Measurements from ENCODE around the gene LRMDA. TPM values are rescaled to one million over a fixed set of nuclear protein-coding genes. Genes with fewer than 3 reads are reported as not detected.

The LRMDA gene
- total RNA-seq, 4 donors from 2014 or later = 2.2 to 7.8 (median 4.5) TPM

DNA sequence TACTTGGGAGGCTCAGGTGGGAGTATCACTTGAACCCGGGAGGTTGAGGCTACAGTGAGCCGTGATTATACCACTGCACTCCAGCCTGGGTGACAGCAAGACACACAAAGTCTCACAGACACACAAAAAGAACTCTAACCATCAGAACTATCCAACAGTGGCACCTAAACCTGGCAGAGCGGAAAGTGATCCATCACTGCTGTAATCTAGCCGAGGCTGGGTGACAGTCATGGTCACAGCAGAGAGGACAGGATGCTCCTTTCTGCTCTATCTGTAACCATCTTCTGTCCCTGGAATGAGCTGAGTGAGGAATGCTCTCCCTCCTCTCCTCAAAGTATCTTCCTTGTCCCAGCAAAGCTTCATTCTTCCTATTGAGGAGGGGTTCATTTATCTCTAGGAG lies 656.6 kb downstream of the LRMDA start:
- no peak overlapping the region for H3K27ac ChIP-seq
- in situ Hi-C loops (cut with MboI; ENCODE audit: low pct_ligation_motif_present in 1 of 4, low pct_unique_long_range_greater_than_20kb in 1 of 4, low sequenced_read_pairs in 3 of 4) = no loop called here
- WGBS, 2 donors (ENCODE audit: low coverage in 1 of 2) = 86% methylated on average over 4 of the region's 4 CpGs; no CpG with 5 or more reads in 1 of the 2 donors

DNA sequence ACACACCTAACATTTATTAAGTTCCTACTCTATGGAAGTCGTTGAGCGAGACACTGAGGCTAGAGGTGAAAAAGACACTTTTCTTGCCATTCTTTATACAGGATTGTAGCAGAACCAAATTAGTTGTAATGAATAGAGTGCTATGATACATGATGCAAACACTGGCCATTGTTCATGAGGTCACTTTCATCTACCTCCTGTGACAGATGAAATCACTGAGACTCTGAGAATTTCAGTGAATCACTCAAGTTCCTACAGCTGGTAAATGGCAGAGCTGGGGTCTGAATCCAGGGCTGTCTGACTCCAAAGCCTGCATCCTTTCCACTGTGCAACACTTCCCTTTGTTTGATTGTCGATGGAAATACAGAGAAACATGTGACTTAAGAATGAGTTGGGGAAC lies 657.6 kb downstream of the LRMDA start:
- intact Hi-C loops (cut with DNase I; ENCODE audit: low total_unique reads) = loop anchor here (5.0 kb wide), 1 partner anchor 308 kb away; no protein-coding TSS in a partner anchor
- H3K27ac ChIP-seq = no peak overlapping the region
- H3K27me3 ChIP-seq = no peaks in the 10 kb centered on the region
- in situ Hi-C loops (cut with MboI; ENCODE audit: low pct_ligation_motif_present in 1 of 4, low pct_unique_long_range_greater_than_20kb in 1 of 4, low sequenced_read_pairs in 3 of 4) = no loop called here
- 78 to 84% methylated on average over 3 of the region's 3 CpGs for WGBS, 2 donors (ENCODE audit: low coverage in 1 of 2)
- H3K4me1 ChIP-seq = peaks cover 0 to 31% (median 7%) of the 10 kb centered on the region in 4 donors
- no peaks in the 10 kb centered on the region for H3K36me3 ChIP-seq
- H3K4me3 ChIP-seq = no peak overlapping the region
- DNase-seq = no peak
- no peaks in the 10 kb centered on the region for H3K9me3 ChIP-seq
- TF ChIP-seq POLR2A (IDR thresholded peaks at IDR 0.05) (no peak), EP300 (IDR thresholded peaks at IDR 0.05; ENCODE audit: low read depth) (no peak), POLR2AphosphoS5 (IDR thresholded peaks at IDR 0.05) (no peak)
- TF ChIP-seq, protein P1, sequence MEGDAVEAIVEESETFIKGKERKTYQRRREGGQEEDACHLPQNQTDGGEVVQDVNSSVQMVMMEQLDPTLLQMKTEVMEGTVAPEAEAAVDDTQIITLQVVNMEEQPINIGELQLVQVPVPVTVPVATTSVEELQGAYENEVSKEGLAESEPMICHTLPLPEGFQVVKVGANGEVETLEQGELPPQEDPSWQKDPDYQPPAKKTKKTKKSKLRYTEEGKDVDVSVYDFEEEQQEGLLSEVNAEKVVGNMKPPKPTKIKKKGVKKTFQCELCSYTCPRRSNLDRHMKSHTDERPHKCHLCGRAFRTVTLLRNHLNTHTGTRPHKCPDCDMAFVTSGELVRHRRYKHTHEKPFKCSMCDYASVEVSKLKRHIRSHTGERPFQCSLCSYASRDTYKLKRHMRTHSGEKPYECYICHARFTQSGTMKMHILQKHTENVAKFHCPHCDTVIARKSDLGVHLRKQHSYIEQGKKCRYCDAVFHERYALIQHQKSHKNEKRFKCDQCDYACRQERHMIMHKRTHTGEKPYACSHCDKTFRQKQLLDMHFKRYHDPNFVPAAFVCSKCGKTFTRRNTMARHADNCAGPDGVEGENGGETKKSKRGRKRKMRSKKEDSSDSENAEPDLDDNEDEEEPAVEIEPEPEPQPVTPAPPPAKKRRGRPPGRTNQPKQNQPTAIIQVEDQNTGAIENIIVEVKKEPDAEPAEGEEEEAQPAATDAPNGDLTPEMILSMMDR (IDR thresholded peaks at IDR 0.05) = no peak

More for the DNA sequence above, 656.6 kb downstream of the LRMDA start:
- Histone ChIP-seq H3K36me3 (no peaks in the 10 kb centered on the region), H3K4me3 (no peak overlapping the region), H3K27me3 (no peaks in the 10 kb centered on the region), H3K4me1 (peaks cover 0 to 32% (median 7%) of the 10 kb centered on the region in 4 donors), H3K9me3 (no peaks in the 10 kb centered on the region)
- DNase-seq = no peak
- TF ChIP-seq POLR2AphosphoS5 (IDR thresholded peaks at IDR 0.05) (no peak), POLR2A (IDR thresholded peaks at IDR 0.05) (no peak), EP300 (IDR thresholded peaks at IDR 0.05; ENCODE audit: low read depth) (no peak)
- TF ChIP-seq, protein P1 (IDR thresholded peaks at IDR 0.05) = no peak
- intact Hi-C loops (cut with DNase I; ENCODE audit: low total_unique reads) = loop anchor here (5.0 kb wide), 1 partner anchor 309 kb away; no protein-coding TSS in a partner anchor

DNA sequence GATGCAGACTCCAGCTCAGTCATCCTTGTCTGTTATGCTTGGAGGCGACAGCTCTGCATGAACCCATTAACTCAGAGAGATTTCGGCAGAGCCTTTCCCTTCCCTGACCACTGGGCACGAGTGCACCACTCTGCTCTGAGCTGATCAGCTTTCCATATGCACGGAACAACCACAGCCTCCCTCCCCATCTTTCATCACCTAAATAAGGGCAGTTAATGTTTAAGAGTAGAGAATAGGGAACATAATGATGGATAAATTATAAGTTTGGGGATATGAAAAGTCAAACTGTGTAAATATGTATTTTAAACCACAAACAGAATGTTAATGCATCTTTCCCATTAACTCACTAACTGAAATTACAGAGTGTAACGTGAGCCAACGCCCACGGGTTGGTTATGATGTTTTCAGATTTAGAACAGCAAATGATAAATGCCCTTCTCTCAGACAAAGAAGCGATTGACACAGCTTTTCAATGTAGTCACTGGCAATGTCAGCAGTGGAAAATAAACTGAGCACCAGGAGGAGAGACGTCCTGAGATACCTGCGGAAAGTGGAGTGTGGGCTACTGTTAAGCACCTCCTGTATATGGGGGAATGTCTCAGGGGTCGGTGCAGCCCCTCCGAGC lies 658.2 kb downstream of the LRMDA start:
- no peaks in the 10 kb centered on the region for H3K36me3 ChIP-seq
- in situ Hi-C loops (cut with MboI; ENCODE audit: low pct_ligation_motif_present in 1 of 4, low pct_unique_long_range_greater_than_20kb in 1 of 4, low sequenced_read_pairs in 3 of 4) = no loop called here
- intact Hi-C loops (cut with DNase I; ENCODE audit: low total_unique reads) = loop anchor here (5.0 kb wide), 1 partner anchor 308 kb away; no protein-coding TSS in a partner anchor
- H3K4me3 ChIP-seq = no peak overlapping the region
- H3K27me3 ChIP-seq = no peaks in the 10 kb centered on the region
- whole genome bisulfite sequencing, 2 donors (ENCODE audit: low coverage in 1 of 2) = 59% methylated on average over 10 to 12 of the region's 12 CpGs
- no peaks in the 10 kb centered on the region for H3K9me3 ChIP-seq
- no peak overlapping the region for H3K27ac ChIP-seq
- no peak for DNase-seq
- no peak for TF ChIP-seq EP300 (IDR thresholded peaks at IDR 0.05; ENCODE audit: low read depth)
- no peak for TF ChIP-seq POLR2AphosphoS5 (IDR thresholded peaks at IDR 0.05)
- TF ChIP-seq POLR2A (IDR thresholded peaks at IDR 0.05) = no peak
- TF ChIP-seq, protein P1 (IDR thresholded peaks at IDR 0.05) = no peak
- peaks cover 0 to 31% (median 7%) of the 10 kb centered on the region in 4 donors for H3K4me1 ChIP-seq

GRCh38 chr10:76091926-76092325 lies 660.5 kb downstream of the LRMDA start:
- no peak overlapping the region for H3K27ac ChIP-seq

More at GRCh38 chr10:76091926-76092325, 660.5 kb downstream of the LRMDA start:
- intact Hi-C loops (cut with DNase I; ENCODE audit: low total_unique reads) (no loop called here), in situ Hi-C loops (cut with MboI; ENCODE audit: low pct_ligation_motif_present in 1 of 4, low pct_unique_long_range_greater_than_20kb in 1 of 4, low sequenced_read_pairs in 3 of 4) (no loop called here)
- H3K27me3 ChIP-seq = no peaks in the 10 kb centered on the region
- no peaks in the 10 kb centered on the region for H3K9me3 ChIP-seq
- 52 to 83% methylated on average over 1 of the region's 1 CpG for WGBS, 2 donors (ENCODE audit: low coverage in 1 of 2)
- no peaks in the 10 kb centered on the region for H3K36me3 ChIP-seq
- H3K4me3 ChIP-seq = no peak overlapping the region
- TF ChIP-seq POLR2A (IDR thresholded peaks at IDR 0.05) = no peak
- no peak for TF ChIP-seq EP300 (IDR thresholded peaks at IDR 0.05; ENCODE audit: low read depth)
- TF ChIP-seq POLR2AphosphoS5 (IDR thresholded peaks at IDR 0.05) = no peak
- TF ChIP-seq, protein P1 (IDR thresholded peaks at IDR 0.05) = no peak
- H3K4me1 ChIP-seq = peaks cover 0 to 15% (median 5%) of the 10 kb centered on the region in 4 donors
- peak; percentile 16 for DNase-seq

Measured in transverse colon (tissue), 4 donors.